OCI-LY1 (cell line): ENCODE results near the gene MBNL1.
"Not testable (repeated sequence)": the region's sequence is repeated elsewhere in the genome, so short reads cannot be mapped to it uniquely, and the experiment has no call there.

ENCODE experiments used
- H2AFZ ChIP-seq: fragments of 200-600 bp; sonication (generic), shearing (Covaris generic); 2 replicates; pipeline ENCODE4 v1.6.0; 2014; ENCODE audit warnings: antibody characterized with exemption, mild to moderate bottlenecking, low read length
- H3F3A ChIP-seq: fragments of 200-600 bp; sonication (generic), shearing (Covaris generic); 2 replicates; pipeline ENCODE4 v1.6.0; 2014; ENCODE audit warnings: mild to moderate bottlenecking, antibody characterized with exemption, low read length, moderate library complexity; ENCODE audit not compliant: insufficient read depth
- H3K27ac ChIP-seq: fragments of 200-600 bp; sonication (generic); 2 replicates; pipeline ENCODE4 v1.5.1; 2014; ENCODE audit warnings: low read length, mixed run types, mild to moderate bottlenecking, low read depth; ENCODE audit not compliant: poor library complexity, severe bottlenecking
- H3K27me3 ChIP-seq: fragments of 200-600 bp; sonication (generic); 2 replicates; pipeline ENCODE4 v1.6.0; 2014; ENCODE audit warnings: antibody characterized with exemption, mild to moderate bottlenecking, low read length, moderate library complexity; ENCODE audit not compliant: insufficient read depth
- H3K36me3 ChIP-seq: fragments of 200-600 bp; sonication (generic); 2 replicates; pipeline ENCODE4 v1.6.1; 2014; ENCODE audit warnings: mild to moderate bottlenecking, antibody characterized with exemption, low read length, moderate library complexity, mixed read lengths; ENCODE audit not compliant: insufficient read depth
- H3K4me1 ChIP-seq: fragments of 200-600 bp; sonication (generic); 2 replicates; pipeline ENCODE4 v1.5.1; 2014; ENCODE audit warnings: mild to moderate bottlenecking, low read length, moderate library complexity; ENCODE audit not compliant: insufficient read depth, severe bottlenecking
- H3K4me2 ChIP-seq: fragments of 200-600 bp; sonication (generic), shearing (Covaris generic); 2 replicates; pipeline ENCODE4 v1.6.1; 2014; ENCODE audit warnings: low read length
- H3K4me3 ChIP-seq: fragments of 200-600 bp; sonication (generic); 2 replicates; pipeline ENCODE4 v1.5.1; 2014; ENCODE audit warnings: low read length, low read depth, mild to moderate bottlenecking, mixed read lengths; ENCODE audit not compliant: poor library complexity, severe bottlenecking
- H3K79me2 ChIP-seq: fragments of 200-600 bp; shearing (Covaris generic); 2 replicates; pipeline ENCODE4 v1.6.1; 2016; ENCODE audit warnings: mixed run types, low read length, mixed read lengths; ENCODE audit not compliant: insufficient read depth
- H3K9ac ChIP-seq: fragments of 200-600 bp; sonication (generic), shearing (Covaris generic); 2 replicates; pipeline ENCODE4 v1.6.1; 2014; ENCODE audit warnings: mild to moderate bottlenecking, low read length, mixed read lengths
- H3K9me2 ChIP-seq: fragments of 200-600 bp; sonication (generic), shearing (Covaris generic); 2 replicates; pipeline ENCODE4 v1.6.1; 2014; ENCODE audit warnings: low read depth, mild to moderate bottlenecking, low read length, mixed read lengths
- H3K9me3 ChIP-seq: fragments of 200-600 bp; shearing (Covaris generic); 2 replicates; pipeline ENCODE4 v1.6.1; 2014; ENCODE audit warnings: low read length, mixed read lengths
- H4K20me1 ChIP-seq: fragments of 200-600 bp; sonication (generic), shearing (Covaris generic); 2 replicates; pipeline ENCODE4 v1.6.0; 2016; ENCODE audit warnings: mild to moderate bottlenecking, low read length; ENCODE audit not compliant: insufficient read depth
- CTCF ChIP-seq: fragments of 200-600 bp; sonication (generic), shearing (Covaris generic); IDR thresholded peaks from 2 replicates; pipeline ENCODE4 v1.5.1; 2017; ENCODE audit warnings: mild to moderate bottlenecking, antibody characterized with exemption, low read length, moderate library complexity, mixed read lengths
- EZH2 ChIP-seq: fragments of 200-600 bp; sonication (generic), shearing (Covaris generic); IDR thresholded peaks from 2 replicates; pipeline ENCODE4 v1.8.0; 2017; ENCODE audit warnings: borderline replicate concordance, mixed run types, mild to moderate bottlenecking, antibody characterized with exemption, low read length, moderate library complexity, mixed read lengths

Gene MBNL1

GRCh38 chr3:152430223-152431002, 161.7 kb downstream of the MBNL1 start:
- TF ChIP-seq EZH2 = no peak
- no peak for TF ChIP-seq CTCF
- Histone ChIP-seq H3K36me3 (peaks cover 89% of the 10 kb centered on the region), H3K4me1 (no peaks in the 10 kb centered on the region), H3K4me3 (no peak overlapping the region), H3K79me2 (peaks cover 82% of the 10 kb centered on the region), H3K4me2 (no peak overlapping the region), H2AFZ (no peak overlapping the region), H4K20me1 (peaks cover 13% of the 10 kb centered on the region), H3F3A (peaks cover 13% of the 10 kb centered on the region), H3K9ac (no peak overlapping the region), H3K27me3 (no peaks in the 10 kb centered on the region), H3K9me2 (no peaks in the 10 kb centered on the region), H3K9me3 (peaks cover 6% of the 10 kb centered on the region; the same call in 1 of the 2 replicates), H3K27ac (no peak overlapping the region)

GRCh38 chr3:152434142-152434541, 165.4 kb downstream of the MBNL1 start:
- Histone ChIP-seq H2AFZ (no peak overlapping the region), H3K27ac (no peak overlapping the region), H3K4me3 (no peak overlapping the region), H3K9me2 (no peaks in the 10 kb centered on the region), H3K4me2 (no peak overlapping the region), H3K9me3 (peaks cover 10% of the 10 kb centered on the region; the same call in 1 of the 2 replicates), H4K20me1 (peaks cover 8% of the 10 kb centered on the region), H3K4me1 (no peaks in the 10 kb centered on the region), H3K9ac (no peak overlapping the region), H3K79me2 (peaks cover 94% of the 10 kb centered on the region), H3K27me3 (no peaks in the 10 kb centered on the region), H3F3A (peaks cover 8% of the 10 kb centered on the region), H3K36me3 (peaks cover 100% of the 10 kb centered on the region)
- TF ChIP-seq CTCF (no peak), EZH2 (no peak)

- Histone ChIP-seq H3K79me2 (peaks cover 94% of the 10 kb centered on the region), H3K36me3 (peaks cover 99% of the 10 kb centered on the region)
- not testable (repeated sequence) for H3K27me3 ChIP-seq, H3K9me2 ChIP-seq, H2AFZ ChIP-seq, H3K4me1 ChIP-seq, H3K9me3 ChIP-seq, H3K4me2 ChIP-seq, H3F3A ChIP-seq, H3K9ac ChIP-seq, H3K27ac ChIP-seq, H4K20me1 ChIP-seq, H3K4me3 ChIP-seq
Observed at GRCh38 chr3:152435210-152435609, 166.5 kb downstream of the MBNL1 start.
